Stimulated activated CD4-positive, alpha-beta T cell treated with anti-CD3 and anti-CD28 coated beads, Interleukin-1b, Interleukin-23, amount 100 ng/mL, for 48 hours (primary cell): ENCODE measurements around the gene RAG1.
"Not testable (repeated sequence)": the region's sequence is repeated elsewhere in the genome, so short reads cannot be mapped to it uniquely, and the experiment has no call there.

Experiments
- DNase-seq: peaks from one replicate; pipeline ENCODE4 v3.0.0-alpha.2; 2020

The RAG1 gene

GRCh38 chr11:36567694-36568093 is at the start of gene RAG1:
TSS of gene RAG1 (plus strand) at chr11:36568007. CDS start at chr11:36573305, 5,298 bp downstream.
- DNase-seq = no peak

- no peak for DNase-seq
Measured at GRCh38 chr11:36530840-36531239, 37.0 kb upstream of the RAG1 start.

- no peak for DNase-seq
Measured at GRCh38 chr11:36532941-36533601, 34.7 kb upstream of the RAG1 start.

DNA sequence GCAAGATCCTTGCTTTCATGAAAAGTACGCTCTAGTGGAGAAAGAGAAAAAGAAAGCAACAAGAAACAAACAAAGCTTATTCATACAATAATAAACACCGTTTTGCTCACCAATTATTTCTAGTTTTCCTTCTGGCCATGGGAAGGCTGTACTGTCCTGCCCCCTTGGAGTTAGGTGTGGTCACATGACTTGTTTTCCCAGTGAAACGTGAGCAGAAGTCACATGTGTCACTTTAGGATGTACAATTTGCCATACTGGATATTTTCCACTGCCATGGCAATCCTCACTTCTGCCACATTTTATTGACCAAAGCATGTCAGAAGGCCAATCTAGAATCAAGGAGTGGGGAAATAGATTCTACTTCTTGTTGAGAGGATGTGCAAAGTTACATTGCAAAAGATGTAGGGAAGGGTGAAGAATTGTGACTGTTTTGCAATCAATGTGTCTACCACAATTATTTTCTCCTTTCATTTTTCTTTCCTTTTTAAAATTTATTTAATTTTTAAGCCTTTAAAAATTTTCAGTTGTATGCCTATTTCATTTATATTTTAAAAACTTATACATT is 33.4 kb upstream of the RAG1 start:
- DNase-seq = no peak

DNA sequence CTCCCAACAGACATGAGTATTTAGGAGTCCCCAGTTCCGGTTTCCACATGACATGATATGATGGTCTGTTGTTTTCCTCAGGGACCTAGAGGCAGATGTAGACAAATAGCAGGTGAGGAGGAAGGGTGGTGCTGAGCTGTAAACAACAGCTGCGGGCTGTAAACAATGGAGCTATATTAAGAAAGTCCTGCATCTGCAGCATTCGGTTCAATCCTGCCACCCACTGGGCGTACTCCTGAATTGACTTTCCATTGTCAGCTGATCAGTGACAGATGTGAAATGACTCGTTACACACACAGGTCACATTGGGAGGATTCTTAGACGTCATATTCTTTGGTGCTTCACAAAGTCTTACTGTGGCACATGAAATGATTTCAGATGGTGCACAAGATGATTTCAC is 26.8 kb upstream of the RAG1 start:
- peak; percentile 25 for DNase-seq

- no peak for DNase-seq
Measured at GRCh38 chr11:36550385-36551115, 17.3 kb upstream of the RAG1 start.

- not testable (repeated sequence) for DNase-seq
Measured at GRCh38 chr11:36557390-36557789, 10.4 kb upstream of the RAG1 start.

DNA sequence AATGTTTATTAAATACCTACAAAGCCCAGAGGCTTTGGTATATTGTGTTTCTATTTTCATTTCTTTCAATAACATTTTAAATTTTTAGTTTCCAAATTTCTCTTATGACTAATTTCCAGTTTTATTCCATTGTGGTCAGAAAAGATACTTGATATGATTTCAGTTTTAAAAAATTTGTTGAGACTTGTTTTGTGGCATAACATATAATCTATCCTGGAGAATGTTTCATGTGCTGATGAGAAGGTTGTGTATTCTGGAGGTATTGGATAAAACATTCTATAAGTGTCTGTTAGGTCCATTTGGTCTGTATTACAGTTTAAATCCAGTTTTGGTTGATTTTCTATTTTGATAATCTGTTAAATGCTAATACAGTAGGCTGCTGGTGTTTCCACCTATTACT is 9.8 kb upstream of the RAG1 start:
- DNase-seq = no peak

DNA sequence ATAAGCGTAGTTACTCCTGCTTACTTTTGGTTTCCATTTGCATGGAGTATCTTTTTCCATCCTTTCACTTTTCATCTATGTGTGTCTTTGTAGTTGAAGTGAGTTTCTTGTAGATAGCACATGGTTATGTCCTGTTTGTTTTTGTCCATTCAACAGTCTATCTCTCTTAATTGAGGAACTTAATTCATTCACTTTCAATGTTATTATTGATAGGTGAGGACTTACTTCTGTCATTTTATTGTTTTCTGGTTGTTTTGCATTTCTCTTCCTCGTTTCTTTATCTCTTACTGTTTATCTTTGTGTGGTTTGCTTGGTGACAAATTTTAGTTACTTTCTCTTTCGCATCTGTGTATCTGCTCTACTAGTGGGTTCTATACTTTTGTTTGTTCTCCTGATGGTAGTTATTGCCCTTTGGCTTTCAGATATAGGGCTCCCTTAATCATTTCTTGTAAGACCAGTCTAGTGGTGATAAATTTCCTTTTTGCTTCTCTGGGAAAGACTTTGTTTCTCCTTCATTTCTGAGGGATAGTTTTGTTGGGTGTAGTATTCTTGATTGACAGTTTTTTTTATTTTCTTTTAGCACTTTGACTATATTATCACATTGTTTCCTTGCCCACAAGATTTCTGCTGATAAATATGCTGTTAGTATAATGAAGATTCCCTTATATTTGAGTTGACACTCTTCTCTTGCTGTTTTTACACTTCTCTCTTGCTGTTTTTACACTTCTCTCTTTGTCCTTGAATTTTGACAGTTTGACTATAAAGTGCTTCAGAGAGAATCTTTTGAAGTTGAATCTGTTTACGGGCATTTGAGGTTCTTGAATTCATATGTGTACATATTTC is 9.0 kb upstream of the RAG1 start:
- DNase-seq = no peak

DNA sequence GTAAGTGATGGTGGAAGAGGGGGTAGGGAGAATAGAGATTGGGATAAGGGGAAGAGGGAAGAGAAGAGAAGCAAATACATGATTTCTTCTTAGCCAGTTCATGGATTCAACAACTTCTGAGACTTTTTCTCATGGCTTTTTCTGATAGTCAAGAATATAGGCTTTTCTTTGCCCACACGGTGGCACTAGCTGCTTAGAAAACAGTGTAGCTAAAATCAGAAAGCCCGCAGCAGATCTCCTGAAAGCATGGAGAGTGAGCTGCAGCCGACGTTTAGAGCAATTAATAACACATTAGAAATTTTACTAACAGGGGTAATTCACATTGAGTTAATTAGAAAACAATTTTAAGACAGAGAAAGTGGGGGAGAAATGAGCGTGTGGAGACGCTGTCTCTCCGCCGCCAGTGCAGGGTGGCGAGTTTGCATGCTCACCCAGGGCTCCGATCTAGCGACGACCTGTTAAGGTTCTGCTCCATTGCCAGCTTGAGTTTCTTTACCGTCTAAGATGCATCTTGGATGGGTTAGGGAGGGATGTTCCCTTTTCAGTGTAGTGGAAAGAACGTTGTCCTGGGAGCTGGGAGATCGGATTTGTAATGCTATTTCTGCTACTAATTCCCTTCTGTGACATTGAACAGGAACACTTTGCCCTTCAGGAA is 3.3 kb upstream of the RAG1 start:
- DNase-seq = peak; percentile 29

- DNase-seq = no peak
Measured at GRCh38 chr11:36565031-36565610, 2.7 kb upstream of the RAG1 start.

DNA sequence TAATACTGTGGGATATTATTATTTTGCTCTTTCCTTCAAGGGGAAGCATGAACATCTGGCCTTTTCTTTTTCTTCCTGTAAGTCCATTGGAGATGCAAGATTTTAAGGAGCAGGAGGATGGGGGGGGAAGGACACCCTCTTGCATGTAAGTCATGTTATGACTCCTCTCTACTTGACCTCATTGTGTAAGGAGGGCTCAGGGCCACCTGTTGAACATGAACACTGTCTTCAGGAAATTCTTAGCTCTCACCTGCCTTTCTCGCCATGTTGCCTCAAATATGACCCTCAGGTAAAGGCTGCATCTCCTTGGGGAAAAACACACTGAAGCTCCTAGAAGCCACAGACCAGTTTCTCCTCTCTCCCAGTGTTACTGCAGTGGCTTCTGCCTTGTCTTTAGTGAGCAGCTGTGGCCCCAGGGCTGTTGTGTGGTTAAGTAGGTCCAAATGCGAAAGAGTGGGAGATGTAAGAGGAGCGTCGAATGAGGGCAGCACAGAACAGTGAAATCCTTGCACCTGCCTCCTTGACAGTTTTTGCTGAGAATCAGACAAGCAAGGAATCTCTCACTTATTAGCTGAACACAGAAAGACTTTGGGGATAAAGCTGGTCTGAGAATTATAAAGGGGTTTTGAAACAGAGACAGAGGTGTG is 1.3 kb upstream of the RAG1 start:
- DNase-seq = no peak

- no peak for DNase-seq
Measured at GRCh38 chr11:36569095-36569494, 1.3 kb downstream of the RAG1 start.

DNA sequence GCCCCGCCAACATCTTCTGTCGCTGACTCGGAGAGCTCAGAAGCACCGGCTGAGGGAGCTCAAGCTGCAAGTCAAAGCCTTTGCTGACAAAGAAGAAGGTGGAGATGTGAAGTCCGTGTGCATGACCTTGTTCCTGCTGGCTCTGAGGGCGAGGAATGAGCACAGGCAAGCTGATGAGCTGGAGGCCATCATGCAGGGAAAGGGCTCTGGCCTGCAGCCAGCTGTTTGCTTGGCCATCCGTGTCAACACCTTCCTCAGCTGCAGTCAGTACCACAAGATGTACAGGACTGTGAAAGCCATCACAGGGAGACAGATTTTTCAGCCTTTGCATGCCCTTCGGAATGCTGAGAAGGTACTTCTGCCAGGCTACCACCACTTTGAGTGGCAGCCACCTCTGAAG is 6.7 kb downstream of the RAG1 start:
- DNase-seq = no peak

GRCh38 chr11:36577373-36577772 is 9.6 kb downstream of the RAG1 start:
- DNase-seq = no peak

DNA sequence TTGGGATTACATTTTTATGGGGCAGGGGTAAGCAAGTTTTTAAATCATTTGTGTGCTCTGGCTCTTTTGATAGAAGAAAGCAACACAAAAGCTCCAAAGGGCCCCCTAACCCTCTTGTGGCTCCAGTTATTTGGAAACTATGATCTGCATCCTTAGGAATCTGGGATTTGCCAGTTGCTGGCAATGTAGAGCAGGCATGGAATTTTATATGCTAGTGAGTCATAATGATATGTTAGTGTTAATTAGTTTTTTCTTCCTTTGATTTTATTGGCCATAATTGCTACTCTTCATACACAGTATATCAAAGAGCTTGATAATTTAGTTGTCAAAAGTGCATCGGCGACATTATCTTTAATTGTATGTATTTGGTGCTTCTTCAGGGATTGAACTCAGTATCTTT is 10.1 kb downstream of the RAG1 start:
- DNase-seq = no peak

DNA sequence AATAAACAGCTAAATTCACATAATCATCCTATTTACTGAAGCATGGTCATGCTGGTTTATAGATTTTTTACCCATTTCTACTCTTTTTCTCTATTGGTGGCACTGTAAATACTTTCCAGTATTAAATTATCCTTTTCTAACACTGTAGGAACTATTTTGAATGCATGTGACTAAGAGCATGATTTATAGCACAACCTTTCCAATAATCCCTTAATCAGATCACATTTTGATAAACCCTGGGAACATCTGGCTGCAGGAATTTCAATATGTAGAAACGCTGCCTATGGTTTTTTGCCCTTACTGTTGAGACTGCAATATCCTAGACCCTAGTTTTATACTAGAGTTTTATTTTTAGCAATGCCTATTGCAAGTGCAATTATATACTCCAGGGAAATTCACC is 10.7 kb downstream of the RAG1 start:
- DNase-seq = no peak

- no peak for DNase-seq
Measured at GRCh38 chr11:36581536-36581935, 13.7 kb downstream of the RAG1 start.

- no peak for DNase-seq
Measured at GRCh38 chr11:36583667-36584066, 15.9 kb downstream of the RAG1 start.

DNA sequence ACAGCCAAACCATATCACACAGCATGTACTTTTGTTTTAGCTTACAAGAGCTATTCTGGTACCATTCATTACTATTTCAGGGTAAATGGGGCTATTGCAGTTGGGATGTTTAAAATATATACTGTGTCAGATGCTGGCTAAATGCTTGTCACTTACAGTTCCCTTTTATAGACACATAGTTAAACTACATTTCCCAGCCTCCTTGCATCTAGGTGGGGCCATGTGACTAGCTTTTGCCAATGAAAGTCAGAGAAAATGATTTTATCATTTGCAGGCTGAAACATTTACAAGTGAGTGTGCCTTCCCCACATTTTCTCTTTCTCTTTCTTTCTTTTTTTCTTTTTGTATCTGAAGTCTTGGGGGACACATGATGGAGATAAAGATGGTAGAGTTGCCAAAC is 18.7 kb downstream of the RAG1 start:
- DNase-seq = no peak

- no peak for DNase-seq
Measured at GRCh38 chr11:36588099-36588498, 20.3 kb downstream of the RAG1 start.

- no peak for DNase-seq
Measured at GRCh38 chr11:36590513-36590912, 22.7 kb downstream of the RAG1 start.
